Upper lobe of right lung (tissue), 1 donor: ENCODE data around the gene LIN7A. TPM values are rescaled to one million over a fixed set of nuclear protein-coding genes. Genes with fewer than 3 reads are reported as not detected.
A peak's percentile ranks its signal among the peaks of the same experiment; 100 is the strongest.

Experiments used
- ATAC-seq: fragments of 200-7000 bp; cut with Tn5 transposase; one replicate; pipeline ENCODE4 v1.9.1; 2020; ENCODE audit warnings: mild to moderate bottlenecking, moderate library complexity
- DNase-seq: peaks from one replicate; pipeline ENCODE4 v3.0.0-alpha.2; 2020
- H3K27ac ChIP-seq: fragments of 200-600 bp; one replicate; pipeline ENCODE4 v1.8.0; 2022
- H3K27me3 ChIP-seq: fragments of 200-600 bp; one replicate; pipeline ENCODE4 v1.8.0; 2022; ENCODE audit warnings: mild to moderate bottlenecking
- H3K36me3 ChIP-seq: fragments of 200-600 bp; one replicate; pipeline ENCODE4 v1.8.0; 2022
- H3K4me1 ChIP-seq: fragments of 200-600 bp; one replicate; pipeline ENCODE4 v1.8.0; 2022
- H3K4me3 ChIP-seq: fragments of 200-600 bp; one replicate; pipeline ENCODE4 v1.8.0; 2022; ENCODE audit warnings: mild to moderate bottlenecking
- H3K9me3 ChIP-seq: fragments of 200-600 bp; one replicate; pipeline ENCODE4 v1.8.0; 2022
- CTCF ChIP-seq: fragments of 200-600 bp; IDR thresholded peaks from one replicate; pipeline ENCODE4 v1.8.0; 2022; ENCODE audit warnings: antibody characterized with exemption
- intact Hi-C: fragments of 100-400 bp; cut with DNase I; formaldehyde crosslinking; loops from one replicate; pipeline ENCODE4 v1.11.0; 2022
- long read RNA-seq: library from polyadenylated mRNA; unstranded; transcript quantifications from one replicate; pipeline ENCODE4 v2.0.0, GENCODE V29; 2021
- total RNA-seq: library from RNA; stranded (reverse); fragmentation: NEBNext Ultra II Directional; extraction: Animal tissue kit (Norgen Biotek cat#: 25700); gene quantifications from one replicate; pipeline ENCODE4 v1.2.1, GENCODE V29; 2021
- donor health status: DM: no; HTN: yes; CAD: no; lungs with severe emphysema.

The LIN7A gene
- 18.9 TPM for total RNA-seq
- long read RNA-seq, full-length matches to known transcripts, result 7 of 9 reads
- long read RNA-seq, partial matches to known transcripts, result 1 of 9 reads
- long read RNA-seq, other reads (novel, unspliced or antisense), result 1 of 9 reads

GRCh38 chr12:80937391-80938238 is at the start of gene LIN7A:
Gene LIN7A, minus strand, starts transcription at chr12:80937934. Its CDS starts 212 bp downstream, at chr12:80937722.
- peak within 1 kb of the TSS; percentile 82 for H3K27ac ChIP-seq
- H3K4me3 ChIP-seq, result peak within 1 kb of the TSS; percentile 71
- peak; percentile 77 for DNase-seq
- H3K4me1 ChIP-seq, result no peaks in the 10 kb centered on the region
- H3K27me3 ChIP-seq, result no peaks in the 10 kb centered on the region
- H3K9me3 ChIP-seq, result no peaks in the 10 kb centered on the region
- H3K36me3 ChIP-seq, result no peaks in the 10 kb centered on the region
- intact Hi-C loops, result no loop called here
- ATAC-seq, result peak; percentile 66
- TF ChIP-seq CTCF, result no peak

- Histone ChIP-seq H3K4me1 (no peaks in the 10 kb centered on the region), H3K27ac (no peak overlapping the region), H3K36me3 (no peaks in the 10 kb centered on the region), H3K9me3 (no peaks in the 10 kb centered on the region), H3K4me3 (no peak overlapping the region), H3K27me3 (no peaks in the 10 kb centered on the region)
- DNase-seq, result no peak
- no peak for ATAC-seq
- intact Hi-C loops, result no loop called here
- TF ChIP-seq CTCF, result no peak
Measured at GRCh38 chr12:80986224-80986623, 48.5 kb upstream of the LIN7A start.

- Histone ChIP-seq H3K27me3 (no peaks in the 10 kb centered on the region), H3K27ac (no peak overlapping the region), H3K4me1 (no peaks in the 10 kb centered on the region), H3K9me3 (no peaks in the 10 kb centered on the region), H3K36me3 (no peaks in the 10 kb centered on the region), H3K4me3 (no peak overlapping the region)
- DNase-seq, result no peak
- intact Hi-C loops, result no loop called here
- TF ChIP-seq CTCF, result no peak
- ATAC-seq, result no peak
Measured at GRCh38 chr12:80979816-80980215, 42.1 kb upstream of the LIN7A start.

GRCh38 chr12:80979251-80979650 is 41.5 kb upstream of the LIN7A start:
- no peak overlapping the region for H3K27ac ChIP-seq
- no peaks in the 10 kb centered on the region for H3K27me3 ChIP-seq
- no peaks in the 10 kb centered on the region for H3K36me3 ChIP-seq
- H3K4me3 ChIP-seq, result no peak overlapping the region
- no peak for DNase-seq
- intact Hi-C loops, result no loop called here
- no peak for ATAC-seq
- no peaks in the 10 kb centered on the region for H3K9me3 ChIP-seq
- H3K4me1 ChIP-seq, result no peaks in the 10 kb centered on the region
- no peak for TF ChIP-seq CTCF

GRCh38 chr12:80977346-80977745 is 39.6 kb upstream of the LIN7A start:
- no peak for ATAC-seq
- intact Hi-C loops, result no loop called here
- no peak for TF ChIP-seq CTCF

More at GRCh38 chr12:80977346-80977745, 39.6 kb upstream of the LIN7A start:
- Histone ChIP-seq H3K4me3 (no peak overlapping the region), H3K27me3 (no peaks in the 10 kb centered on the region), H3K9me3 (no peaks in the 10 kb centered on the region), H3K27ac (no peak overlapping the region), H3K36me3 (no peaks in the 10 kb centered on the region), H3K4me1 (no peaks in the 10 kb centered on the region)
- DNase-seq, result no peak
